Measurements from ENCODE around the gene GGPS1. TPM values are rescaled to one million over a fixed set of nuclear protein-coding genes. Genes with fewer than 3 reads are reported as not detected.

The GGPS1 gene
- total RNA-seq, 1 experiment from 2014 or later: 17.4 TPM

- Histone ChIP-seq H4K20me1 (ENCODE audit: low read length) (no peaks in the 10 kb centered on the region), H3K27ac (ENCODE audit: low read length) (peak overlapping the region; percentile 78), H3F3A (ENCODE audit: low read length, unreplicated experiment) (no peaks in the 10 kb centered on the region), H3K4me3 (ENCODE audit: low read length) (peak overlapping the region; percentile 67; the same call in 1 of the 2 replicates), H2AFZ (ENCODE audit: low read length) (0 out of 2 replicates have a peak overlapping the region, but pooled peaks have one; percentile 26), H3K4me2 (ENCODE audit: low read length) (peak overlapping the region; percentile 76), H3K36me3 (ENCODE audit: low read depth, low read length) (no peaks in the 10 kb centered on the region), H3K9me3 (ENCODE audit: low read length) (no peaks in the 10 kb centered on the region), H3K9me2 (replicated peaks; ENCODE audit: low read length) (no peaks in the 10 kb centered on the region), H3K79me2 (ENCODE audit: low read length) (peaks cover 26% of the 10 kb centered on the region), H3K9ac (ENCODE audit: low read length) (0 out of 2 replicates have a peak overlapping the region, but pooled peaks have one; percentile 68), H3K4me1 (ENCODE audit: insufficient read depth, low read length) (peaks cover 7% of the 10 kb centered on the region; the same call in 1 of the 2 replicates), H3K27me3 (ENCODE audit: low read length) (no peaks in the 10 kb centered on the region)
- POLR2A ChIA-PET (ENCODE audit: unreplicated experiment): no interaction called here
- BruUV-seq (replicated peaks): no TSS peak
- no peak for TF ChIP-seq EZH2 (IDR thresholded peaks at IDR 0.05; ENCODE audit: low read length, unreplicated experiment)
- no peak for TF ChIP-seq CTCF (conservative IDR thresholded peaks at IDR 0.05; ENCODE audit: low read depth, low read length)
- TF ChIP-seq EZH2phosphoT487 (IDR thresholded peaks at IDR 0.05; ENCODE audit: borderline replicate concordance, low read length): no peak
- ATAC-seq: no peak
- intact Hi-C loops (cut with micrococcal nuclease): loop anchor here (2.0 kb wide), 1 partner anchor 37 kb away; the partner anchor contains the start of genes ARID4B and GGPS1
- CTCF ChIA-PET: no interaction called here
- no peak for DNase-seq
Measured at GRCh38 chr1:235366286-235366685, 37.9 kb downstream of the GGPS1 start.

- peak within 1 kb of the TSS; percentile 67 for H3K4me3 ChIP-seq (ENCODE audit: low read length)
- no peaks in the 10 kb centered on the region for H3K27me3 ChIP-seq (ENCODE audit: low read length)
- H3K4me2 ChIP-seq (ENCODE audit: low read length): peak within 1 kb of the TSS; percentile 76
- H3K9ac ChIP-seq (ENCODE audit: low read length): peak within 1 kb of the TSS; percentile 68
- H3K9me2 ChIP-seq (replicated peaks; ENCODE audit: low read length): no peaks in the 10 kb centered on the region
- TF ChIP-seq EZH2 (IDR thresholded peaks at IDR 0.05; ENCODE audit: low read length, unreplicated experiment): no peak
- no peak for TF ChIP-seq EZH2phosphoT487 (IDR thresholded peaks at IDR 0.05; ENCODE audit: borderline replicate concordance, low read length)
- H3K4me1 ChIP-seq (ENCODE audit: insufficient read depth, low read length): peaks cover 7% of the 10 kb centered on the region; the same call in 1 of the 2 replicates
- ChIA-PET POLR2A (ENCODE audit: unreplicated experiment) (interaction anchor here (0.5 to 0.7 kb wide), 6 partner anchors 22 to 996 kb away, joined by 3 to 5 read pairs (median 4); no protein-coding TSS in a partner anchor), CTCF (interaction anchor here (0.7 to 1.3 kb wide), 3 partner anchors 40 to 1057 kb away, joined by 3 to 4 read pairs (median 3); partner anchors contain the start of gene ARID4B)
- peak within 1 kb of the TSS; percentile 78 for H3K27ac ChIP-seq (ENCODE audit: low read length)
- H3K79me2 ChIP-seq (ENCODE audit: low read length): peaks cover 29% of the 10 kb centered on the region
- BruUV-seq (replicated peaks): TSS peak; percentile 78
- H3F3A ChIP-seq (ENCODE audit: low read length, unreplicated experiment): no peaks in the 10 kb centered on the region
- H3K36me3 ChIP-seq (ENCODE audit: low read depth, low read length): no peaks in the 10 kb centered on the region
- H3K9me3 ChIP-seq (ENCODE audit: low read length): no peaks in the 10 kb centered on the region
- H2AFZ ChIP-seq (ENCODE audit: low read length): peak within 1 kb of the TSS; percentile 77
- peak; percentile 98 for ATAC-seq
- DNase-seq: peak; percentile 97
- no peaks in the 10 kb centered on the region for H4K20me1 ChIP-seq (ENCODE audit: low read length)
- intact Hi-C loops (cut with micrococcal nuclease): loop anchor here (2.0 kb wide), 1 partner anchor 38 kb away; the partner anchor contains the start of genes ARID4B and GGPS1
Measured at GRCh38 chr1:235367000-235367908, 38.9 kb downstream of the GGPS1 start, which contains the start of gene TBCE. Gene TBCE (plus strand): TSS chr1:235367427. CDS start chr1:235380050, 12,623 bp downstream.

- no TSS peak for BruUV-seq (replicated peaks)
- Histone ChIP-seq H3K9ac (ENCODE audit: low read length) (peak overlapping the region; percentile 55; the same call in 1 of the 2 replicates), H3K9me3 (ENCODE audit: low read length) (no peaks in the 10 kb centered on the region), H3K4me2 (ENCODE audit: low read length) (peak overlapping the region; percentile 68), H3K9me2 (replicated peaks; ENCODE audit: low read length) (no peaks in the 10 kb centered on the region), H2AFZ (ENCODE audit: low read length) (no peak overlapping the region), H3K27ac (ENCODE audit: low read length) (no peak overlapping the region), H3K27me3 (ENCODE audit: low read length) (no peaks in the 10 kb centered on the region), H4K20me1 (ENCODE audit: low read length) (no peaks in the 10 kb centered on the region), H3K4me1 (ENCODE audit: insufficient read depth, low read length) (peaks cover 7% of the 10 kb centered on the region; the same call in 1 of the 2 replicates), H3F3A (ENCODE audit: low read length, unreplicated experiment) (no peaks in the 10 kb centered on the region), H3K4me3 (ENCODE audit: low read length) (peak overlapping the region; percentile 67), H3K79me2 (ENCODE audit: low read length) (peaks cover 36% of the 10 kb centered on the region), H3K36me3 (ENCODE audit: low read depth, low read length) (no peaks in the 10 kb centered on the region)
- DNase-seq (no peak), ATAC-seq (no peak)
- no peak for TF ChIP-seq CTCF (conservative IDR thresholded peaks at IDR 0.05; ENCODE audit: low read depth, low read length)
- intact Hi-C loops (cut with micrococcal nuclease): no loop called here
- ChIA-PET CTCF (interaction anchor here (0.6 kb wide), 1 partner anchor 26 kb away, joined by 15 read pairs; no protein-coding TSS in a partner anchor), POLR2A (ENCODE audit: unreplicated experiment) (interaction anchor here (0.7 kb wide), 1 partner anchor 21 kb away, joined by 5 read pairs; no protein-coding TSS in a partner anchor)
Measured at GRCh38 chr1:235368428-235368827, 40.1 kb downstream of the GGPS1 start.
